B cell (primary cell): Measurements from ENCODE around the gene DOCK3. TPM values are rescaled to one million over a fixed set of nuclear protein-coding genes. Genes with fewer than 3 reads are reported as not detected.

ENCODE experiments used
- ATAC-seq: fragments of 200-7000 bp; cut with Tn5 transposase; one replicate; pipeline ENCODE4 v1.10.0; 2021; ENCODE audit warnings: low read depth, mild to moderate bottlenecking, moderate number of reproducible peaks, moderate library complexity
- CTCF ChIA-PET: fragments of 350-600 bp; sonication (Branson Sonifier 250); formaldehyde crosslinking; loops from one replicate; lab custom pipeline; 2021; ENCODE audit warnings: antibody characterized with exemption, inconsistent platforms; lab: Charles Lee
- POLR2A ChIA-PET: fragments of 350-600 bp; sonication (Branson Sonifier 250); formaldehyde crosslinking; loops from one replicate; lab custom pipeline; 2021; ENCODE audit warnings: antibody characterized with exemption; lab: Charles Lee
- DNase-seq: peaks from one replicate; pipeline ENCODE4 v3.0.0; 2013
- H2AFZ ChIP-seq: 2 replicates; pipeline ENCODE4 v1.6.1; 2012; ENCODE audit warnings: mild to moderate bottlenecking, low read depth, low read length; ENCODE audit not compliant: insufficient read depth, poor library complexity, severe bottlenecking
- H3K27ac ChIP-seq, 2 donors: 1 replicate in 1 of 2; 2 replicates in 1 of 2; pipeline ENCODE4 v1.5.1; 2012 to 2013; ENCODE audit warnings: low read length in 2 of 2, mild to moderate bottlenecking in 2 of 2, moderate library complexity in 1 of 2
- H3K27me3 ChIP-seq, 4 experiments: fragments of 200-600 bp in 1 of 4; sonication (generic) in 1 of 4; replicated peaks in 1 of 4; 1 replicate in 2 of 4; 2 replicates in 2 of 4; pipeline versions ENCODE4 v1.6.1 to v1.7.0; 2013 to 2016; ENCODE audit warnings: low read length in 3 of 4, mild to moderate bottlenecking in 2 of 4, mixed read lengths in 1 of 4, moderate library complexity in 1 of 4; ENCODE audit not compliant: insufficient read depth in 4 of 4, control insufficient read depth in 3 of 4; ENCODE audit errors: control extremely low read depth in 1 of 4
- H3K36me3 ChIP-seq, 2 experiments: replicated peaks in 1 of 2; 1 replicate in 1 of 2; 2 replicates in 1 of 2; pipeline versions ENCODE4 v1.6.1 to v1.7.1; 2013; ENCODE audit warnings: low read length in 1 of 2; ENCODE audit not compliant: insufficient read depth in 2 of 2, control insufficient read depth in 1 of 2; ENCODE audit errors: control extremely low read depth in 1 of 2, extremely low read depth in 1 of 2
- H3K4me1 ChIP-seq, 2 donors: fragments of 200-600 bp in 1 of 2; sonication (generic) in 1 of 2; 1 replicate in 1 of 2; 2 replicates in 1 of 2; pipeline versions ENCODE4 v1.5.1 to v1.6.1; 2013 to 2017; ENCODE audit warnings: low read length in 2 of 2; ENCODE audit not compliant: control insufficient read depth in 2 of 2, insufficient read depth in 2 of 2
- H3K4me2 ChIP-seq: replicated peaks from 2 replicates; pipeline ENCODE3; 2012; ENCODE audit warnings: mild to moderate bottlenecking, low read depth, low read length; ENCODE audit not compliant: poor library complexity, severe bottlenecking
- H3K4me3 ChIP-seq, 5 experiments: fragments of 200-600 bp in 1 of 5; sonication (generic) in 1 of 5; 1 replicate in 3 of 5; 2 replicates in 2 of 5; pipeline versions ENCODE4 v1.5.1 to v1.7.0; 2011 to 2016; ENCODE audit warnings: low read length in 4 of 5, mild to moderate bottlenecking in 4 of 5, low read depth in 2 of 5, control low read depth in 1 of 5, moderate library complexity in 1 of 5; ENCODE audit not compliant: insufficient read depth in 1 of 5; ENCODE audit errors: control extremely low read depth in 1 of 5, extremely low read depth in 1 of 5
- H3K79me2 ChIP-seq: fragments of 200-600 bp; sonication (generic); one replicate; pipeline ENCODE4 v1.6.0; 2016; ENCODE audit warnings: low read length; ENCODE audit not compliant: control insufficient read depth, insufficient read depth
- H3K9ac ChIP-seq: fragments of 200-600 bp; sonication (generic); 2 replicates; pipeline ENCODE4 v1.6.1; 2017; ENCODE audit warnings: mild to moderate bottlenecking, low read length, moderate library complexity
- H3K9me3 ChIP-seq, 3 donors: one replicate each; pipeline versions ENCODE4 v1.6.1 to v1.7.1; 2013; ENCODE audit warnings: low read length in 2 of 3; ENCODE audit not compliant: control insufficient read depth in 2 of 3, insufficient read depth in 1 of 3; ENCODE audit errors: control extremely low read depth in 1 of 3
- H4K20me1 ChIP-seq: 2 replicates; pipeline ENCODE4 v1.6.0; 2012; ENCODE audit warnings: mild to moderate bottlenecking, low read length; ENCODE audit not compliant: insufficient read depth, control insufficient read depth, poor library complexity, severe bottlenecking
- H3K27ac Mint-ChIP-seq: one replicate; pipeline ENCODE4 v1.8.0; 2021; ENCODE audit warnings: mixed read lengths
- H3K27me3 Mint-ChIP-seq: one replicate; pipeline ENCODE4 v1.8.0; 2021; ENCODE audit warnings: mixed read lengths
- H3K4me1 Mint-ChIP-seq: one replicate; pipeline ENCODE4 v1.8.0; 2021; ENCODE audit warnings: mixed read lengths
- H3K4me3 Mint-ChIP-seq: one replicate; pipeline ENCODE4 v1.8.0; 2021; ENCODE audit warnings: mixed read lengths
- H3K9me3 Mint-ChIP-seq: one replicate; pipeline ENCODE4 v1.8.0; 2022; ENCODE audit warnings: mixed read lengths; ENCODE audit not compliant: insufficient read depth
- CTCF ChIP-seq: fragments of 200-600 bp; IDR thresholded peaks from one replicate; pipeline ENCODE4 v1.8.0; 2022; ENCODE audit warnings: antibody characterized with exemption, mild to moderate bottlenecking
- EZH2 ChIP-seq: IDR thresholded peaks from 2 replicates; pipeline ENCODE4 v1.6.1; 2012; ENCODE audit warnings: borderline replicate concordance, low read depth, mild to moderate bottlenecking, moderate library complexity, low read length; ENCODE audit not compliant: insufficient read depth, poor library complexity, severe bottlenecking
- WGBS: methylation state at CpG from one replicate; pipeline ENCODE4 v1.1.5; 2013; ENCODE audit warnings: missing lambda C conversion rate; ENCODE audit not compliant: insufficient coverage; 5-methylcytosine and 5-hydroxymethylcytosine counted together
- intact Hi-C: fragments of 100-400 bp; cut with micrococcal nuclease; formaldehyde crosslinking; loops from one replicate; pipeline ENCODE4 v1.10.0; 2022
- polyA plus RNA-seq: library from polyadenylated mRNA; depleted of rRNA; stranded (reverse); fragments of >200 nt; gene quantifications from 2 replicates; pipeline ENCODE4 v1.2.3, GENCODE V29; 2012
- total RNA-seq, 2 donors: library from RNA; stranded (reverse); fragments of 120-200 nt in 1 of 2; gene quantifications; 1 replicate in 1 of 2; 2 replicates in 1 of 2; pipeline versions ENCODE4 v1.2.3 to v1.2.4, GENCODE V29; 2013 to 2022

DOCK3 gene
- total and polyA plus RNA-seq, 2 donors (not counting 1 experiment from before 2014, with no cell fraction given), result 0.06 to 0.30 TPM

- no peak for ATAC-seq
- intact Hi-C loops, result no loop called here
- H2AFZ ChIP-seq, result no peak overlapping the region
- DNase-seq, result no peak
- no CpG with 5 or more reads among the region's 1 CpG for WGBS
- ChIA-PET CTCF (no interaction called here), POLR2A (no interaction called here)
- H3K79me2 ChIP-seq, result no peaks in the 10 kb centered on the region
- H3K27me3 ChIP-seq, result no peaks in the 10 kb centered on the region
- H4K20me1 ChIP-seq, result no peaks in the 10 kb centered on the region
- Mint-ChIP-seq H3K27ac (no peak overlapping the region), H3K4me1 (no peaks in the 10 kb centered on the region), H3K4me3 (no peak overlapping the region), H3K9me3 (peaks cover 5% of the 10 kb centered on the region), H3K27me3 (peaks cover 12% of the 10 kb centered on the region)
- H3K4me1 ChIP-seq, result no peaks in the 10 kb centered on the region
- H3K27ac ChIP-seq, result no peak overlapping the region
- TF ChIP-seq EZH2 (no peak), CTCF (no peak)
- H3K36me3 ChIP-seq, result no peaks in the 10 kb centered on the region
- H3K4me2 ChIP-seq, result no peak overlapping the region
- no peak overlapping the region for H3K9ac ChIP-seq
- no peak overlapping the region for H3K4me3 ChIP-seq
- H3K9me3 ChIP-seq, result peaks cover 0 to 3% (median 2%) of the 10 kb centered on the region in 3 donors
Observed at GRCh38 chr3:51137715-51138114, 463.0 kb downstream of the DOCK3 start.

GRCh38 chr3:51139616-51140015, 464.9 kb downstream of the DOCK3 start:
- no peaks in the 10 kb centered on the region for H4K20me1 ChIP-seq
- intact Hi-C loops, result no loop called here
- peaks cover 13% of the 10 kb centered on the region for H3K27me3 Mint-ChIP-seq
- no peak for TF ChIP-seq EZH2
- TF ChIP-seq CTCF, result no peak
- CTCF ChIA-PET, result no interaction called here
- H3K4me1 Mint-ChIP-seq, result no peaks in the 10 kb centered on the region
- no peak overlapping the region for H3K4me3 ChIP-seq
- no peaks in the 10 kb centered on the region for H3K27me3 ChIP-seq
- no peak overlapping the region for H3K4me3 Mint-ChIP-seq
- no peak overlapping the region for H3K27ac Mint-ChIP-seq
- H3K36me3 ChIP-seq, result no peaks in the 10 kb centered on the region
- H3K4me2 ChIP-seq, result no peak overlapping the region
- H3K9me3 ChIP-seq, result no peaks in the 10 kb centered on the region
- no peaks in the 10 kb centered on the region for H3K4me1 ChIP-seq
- DNase-seq, result no peak
- H3K79me2 ChIP-seq, result no peaks in the 10 kb centered on the region
- POLR2A ChIA-PET, result no interaction called here
- 100% methylated on average over 1 of the region's 1 CpG for WGBS
- no peak for ATAC-seq
- no peak overlapping the region for H3K9ac ChIP-seq
- H3K27ac ChIP-seq, result no peak overlapping the region
- no peak overlapping the region for H2AFZ ChIP-seq
- H3K9me3 Mint-ChIP-seq, result no peaks in the 10 kb centered on the region
